H9 (cell line): ENCODE measurements around the gene FAM200B. TPM values are rescaled to one million over a fixed set of nuclear protein-coding genes. Genes with fewer than 3 reads are reported as not detected.

Experiments
- DNase-seq: peaks from one replicate; pipeline ENCODE4 v3.0.0-alpha.2; 2017
- H2AFZ ChIP-seq: one replicate; pipeline ENCODE4 v1.6.1; 2013; ENCODE audit warnings: mild to moderate bottlenecking, low read length, control low read depth, moderate library complexity
- H2AK5ac ChIP-seq: 2 replicates; pipeline ENCODE4 v1.6.1; 2013; ENCODE audit warnings: low read length, control low read depth, mixed read lengths; ENCODE audit not compliant: insufficient read length
- H2BK120ac ChIP-seq: one replicate; pipeline ENCODE4 v1.6.1; 2013; ENCODE audit warnings: low read depth, mild to moderate bottlenecking, low read length, control low read depth, inconsistent platforms; ENCODE audit not compliant: poor library complexity, severe bottlenecking
- H2BK12ac ChIP-seq: 2 replicates; pipeline ENCODE4 v1.6.1; 2013; ENCODE audit warnings: low read length, control low read depth, mixed read lengths, low read depth; ENCODE audit not compliant: insufficient read length
- H2BK15ac ChIP-seq: 2 replicates; pipeline ENCODE4 v1.6.1; 2013; ENCODE audit warnings: low read depth, low read length, control low read depth
- H2BK20ac ChIP-seq: one replicate; pipeline ENCODE4 v1.6.1; 2013; ENCODE audit warnings: low read depth, mild to moderate bottlenecking, low read length, control low read depth, inconsistent platforms; ENCODE audit not compliant: poor library complexity, severe bottlenecking
- H2BK5ac ChIP-seq: 2 replicates; pipeline ENCODE4 v1.6.1; 2013; ENCODE audit warnings: low read length, control low read depth, mixed read lengths; ENCODE audit not compliant: insufficient read length
- H3K14ac ChIP-seq: 2 replicates; pipeline ENCODE4 v1.6.1; 2013; ENCODE audit warnings: low read length, control low read depth; ENCODE audit not compliant: insufficient read depth
- H3K18ac ChIP-seq: 2 replicates; pipeline ENCODE4 v1.6.1; 2013; ENCODE audit warnings: low read depth, mild to moderate bottlenecking, mixed read lengths, low read length, control low read depth; ENCODE audit not compliant: insufficient read length
- H3K23ac ChIP-seq: 2 replicates; pipeline ENCODE4 v1.6.1; 2013; ENCODE audit warnings: low read length, control low read depth, mixed read lengths, low read depth; ENCODE audit not compliant: insufficient read length
- H3K23me2 ChIP-seq: 2 replicates; pipeline ENCODE4 v1.6.1; 2013; ENCODE audit warnings: low read depth, mild to moderate bottlenecking, mixed read lengths, low read length, control low read depth; ENCODE audit not compliant: insufficient read length, poor library complexity, severe bottlenecking
- H3K27ac ChIP-seq: 2 replicates; pipeline ENCODE4 v1.5.1; 2013; ENCODE audit warnings: low read length, control low read depth, mixed read lengths, low read depth; ENCODE audit not compliant: insufficient read length
- H3K27me3 ChIP-seq: 2 replicates; pipeline ENCODE4 v1.6.1; 2013; ENCODE audit warnings: low read length, control low read depth, inconsistent platforms; ENCODE audit not compliant: insufficient read depth
- H3K4ac ChIP-seq: 2 replicates; pipeline ENCODE4 v1.6.1; 2013; ENCODE audit warnings: low read depth, mild to moderate bottlenecking, control low read depth, inconsistent platforms, low read length, moderate library complexity
- H3K4me1 ChIP-seq: 2 replicates; pipeline ENCODE4 v1.6.1; 2013; ENCODE audit warnings: low read length, control low read depth, inconsistent platforms; ENCODE audit not compliant: insufficient read depth
- H3K4me2 ChIP-seq: 2 replicates; pipeline ENCODE4 v1.6.1; 2013; ENCODE audit warnings: low read length, control low read depth, mixed read lengths; ENCODE audit not compliant: insufficient read length, insufficient read depth
- H3K56ac ChIP-seq: 2 replicates; pipeline ENCODE4 v1.6.1; 2013; ENCODE audit warnings: low read depth, mild to moderate bottlenecking, mixed read lengths, low read length, control low read depth; ENCODE audit not compliant: insufficient read length
- H3K79me1 ChIP-seq: 2 replicates; pipeline ENCODE4 v1.6.1; 2013; ENCODE audit warnings: low read depth, mild to moderate bottlenecking, moderate library complexity, low read length, control low read depth, inconsistent platforms; ENCODE audit not compliant: insufficient read depth, poor library complexity, severe bottlenecking
- H3K79me2 ChIP-seq: 2 replicates; pipeline ENCODE4 v1.6.1; 2013; ENCODE audit warnings: low read length, control low read depth, inconsistent platforms; ENCODE audit not compliant: insufficient read depth
- H3K9ac ChIP-seq: 2 replicates; pipeline ENCODE4 v1.6.1; 2013; ENCODE audit warnings: low read length, control low read depth, mixed read lengths; ENCODE audit not compliant: insufficient read length; ENCODE audit errors: extremely low read depth
- H3K9me3 ChIP-seq: one replicate; pipeline ENCODE4 v1.6.1; 2013; ENCODE audit warnings: low read depth, low read length, inconsistent platforms; ENCODE audit not compliant: control insufficient read depth
- H3T11ph ChIP-seq: one replicate; pipeline ENCODE4 v1.6.1; 2013; ENCODE audit warnings: mild to moderate bottlenecking, low read length, control low read depth, inconsistent platforms
- H4K20me1 ChIP-seq: one replicate; pipeline ENCODE4 v1.6.1; 2013; ENCODE audit not compliant: control insufficient read depth, insufficient read length, insufficient read depth
- H4K5ac ChIP-seq: 2 replicates; pipeline ENCODE4 v1.6.1; 2013; ENCODE audit warnings: low read depth, mild to moderate bottlenecking, mixed read lengths, low read length, control low read depth; ENCODE audit not compliant: insufficient read length
- H4K8ac ChIP-seq: replicated peaks from 2 replicates; pipeline ENCODE4 v1.6.1; 2013; ENCODE audit warnings: low read length, control low read depth, mixed read lengths, low read depth; ENCODE audit not compliant: insufficient read length
- H4K91ac ChIP-seq: 2 replicates; pipeline ENCODE4 v1.6.1; 2013; ENCODE audit warnings: low read depth, mild to moderate bottlenecking, moderate library complexity, mixed read lengths, low read length, control low read depth; ENCODE audit not compliant: insufficient read length
- H3K27ac Mint-ChIP-seq, 3 experiments: 2 replicates in 2 of 3; 3 replicates in 1 of 3; pipeline ENCODE4 v1.8.0; 2020 to 2021; ENCODE audit warnings: mixed read lengths in 3 of 3, mild to moderate bottlenecking in 1 of 3, moderate library complexity in 1 of 3
- H3K27me3 Mint-ChIP-seq: 2 replicates; pipeline ENCODE4 v1.8.0; 2021; ENCODE audit warnings: low read depth, mild to moderate bottlenecking, moderate library complexity, mixed read lengths
- H3K36me3 Mint-ChIP-seq, 3 experiments: 2 replicates in 2 of 3; 3 replicates in 1 of 3; pipeline ENCODE4 v1.8.0; 2020 to 2021; ENCODE audit warnings: low read depth in 3 of 3, mixed read lengths in 3 of 3; ENCODE audit not compliant: insufficient read depth in 1 of 3
- H3K4me1 Mint-ChIP-seq, 2 experiments: 2 replicates each; pipeline ENCODE4 v1.8.0; 2020; ENCODE audit warnings: mixed read lengths in 2 of 2
- H3K4me3 Mint-ChIP-seq, 2 experiments: 2 replicates in 1 of 2; 3 replicates in 1 of 2; pipeline ENCODE4 v1.8.0; 2020 to 2021; ENCODE audit warnings: mild to moderate bottlenecking in 2 of 2, mixed read lengths in 2 of 2, moderate library complexity in 1 of 2
- H3K9me3 Mint-ChIP-seq, 2 experiments: 2 replicates in 1 of 2; 3 replicates in 1 of 2; pipeline ENCODE4 v1.8.0; 2020; ENCODE audit warnings: mild to moderate bottlenecking in 2 of 2, mixed read lengths in 2 of 2, moderate library complexity in 1 of 2
- WGBS: extraction: QIAGEN DNeasy Blood & Tissue Kit; methylation state at CpG from one replicate; pipeline ENCODE4 v1.1.7; 2013; ENCODE audit warnings: missing lambda C conversion rate, low lambda C conversion rate, mixed read lengths; ENCODE audit not compliant: insufficient read length; ENCODE audit errors: extremely low coverage; 5-methylcytosine and 5-hydroxymethylcytosine counted together
- total RNA-seq: library from RNA; stranded (reverse); gene quantifications from 2 replicates; pipeline ENCODE4 v1.2.1, GENCODE V29; 2021
- TF ChIP-seq, protein P1 (sequence below): fragments of 200-600 bp; sonication (generic); conservative IDR thresholded peaks from 3 replicates; pipeline ENCODE4 v1.8.0; 2021; ENCODE audit warnings: antibody characterized with exemption, mild to moderate bottlenecking

The FAM200B gene
- total RNA-seq, 1 experiment from 2014 or later = 19.6 TPM

DNA sequence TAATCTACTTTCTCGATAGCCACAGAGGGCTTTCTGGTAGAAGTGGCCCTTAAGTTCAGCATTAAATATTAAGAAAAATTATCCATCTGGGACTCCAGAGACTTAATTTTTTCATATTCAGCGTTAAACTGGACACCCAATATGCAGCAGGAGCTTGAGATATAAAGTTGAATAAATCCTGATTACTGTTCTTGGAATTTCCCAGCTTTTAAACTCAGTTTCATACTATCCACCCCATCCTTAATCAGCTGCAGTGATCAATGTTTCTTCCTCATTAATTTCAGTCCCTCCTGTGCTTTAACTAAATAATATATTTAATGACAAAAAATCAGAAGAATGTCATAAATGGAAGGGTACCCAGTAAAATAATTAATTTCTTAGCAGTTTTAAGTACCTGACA is 22.8 kb upstream of the FAM200B start:
- peaks cover 10% of the 10 kb centered on the region for H3K23me2 ChIP-seq
- no peak overlapping the region for H4K91ac ChIP-seq
- no peak overlapping the region for H3K23ac ChIP-seq
- no peak overlapping the region for H2AK5ac ChIP-seq
- no peaks in the 10 kb centered on the region for H3K4me1 ChIP-seq
- Mint-ChIP-seq H3K4me3 (no peak overlapping the region), H3K9me3 (no peaks in the 10 kb centered on the region), H3K36me3 (peaks cover 0 to 4% (median 3%) of the 10 kb centered on the region in 3 experiments; a peak in 4 of 7 replicates), H3K27ac (no peak overlapping the region), H3K27me3 (no peaks in the 10 kb centered on the region; the same call in 1 of the 2 replicates), H3K4me1 (peaks cover 11 to 17% of the 10 kb centered on the region in 2 experiments)
- WGBS = no CpG with 5 or more reads among the region's 2 CpGs
- no peaks in the 10 kb centered on the region for H3K9me3 ChIP-seq
- no peak overlapping the region for H4K8ac ChIP-seq
- no peak overlapping the region for H2BK15ac ChIP-seq
- no peak overlapping the region for H3K4me2 ChIP-seq
- no peak for DNase-seq
- H3K56ac ChIP-seq = no peak overlapping the region
- H4K20me1 ChIP-seq = no peaks in the 10 kb centered on the region
- H3T11ph ChIP-seq = no peak overlapping the region
- no peak overlapping the region for H3K27ac ChIP-seq
- TF ChIP-seq, protein P1, sequence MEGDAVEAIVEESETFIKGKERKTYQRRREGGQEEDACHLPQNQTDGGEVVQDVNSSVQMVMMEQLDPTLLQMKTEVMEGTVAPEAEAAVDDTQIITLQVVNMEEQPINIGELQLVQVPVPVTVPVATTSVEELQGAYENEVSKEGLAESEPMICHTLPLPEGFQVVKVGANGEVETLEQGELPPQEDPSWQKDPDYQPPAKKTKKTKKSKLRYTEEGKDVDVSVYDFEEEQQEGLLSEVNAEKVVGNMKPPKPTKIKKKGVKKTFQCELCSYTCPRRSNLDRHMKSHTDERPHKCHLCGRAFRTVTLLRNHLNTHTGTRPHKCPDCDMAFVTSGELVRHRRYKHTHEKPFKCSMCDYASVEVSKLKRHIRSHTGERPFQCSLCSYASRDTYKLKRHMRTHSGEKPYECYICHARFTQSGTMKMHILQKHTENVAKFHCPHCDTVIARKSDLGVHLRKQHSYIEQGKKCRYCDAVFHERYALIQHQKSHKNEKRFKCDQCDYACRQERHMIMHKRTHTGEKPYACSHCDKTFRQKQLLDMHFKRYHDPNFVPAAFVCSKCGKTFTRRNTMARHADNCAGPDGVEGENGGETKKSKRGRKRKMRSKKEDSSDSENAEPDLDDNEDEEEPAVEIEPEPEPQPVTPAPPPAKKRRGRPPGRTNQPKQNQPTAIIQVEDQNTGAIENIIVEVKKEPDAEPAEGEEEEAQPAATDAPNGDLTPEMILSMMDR = no peak
- H3K79me1 ChIP-seq = no peaks in the 10 kb centered on the region
- no peak overlapping the region for H3K9ac ChIP-seq
- no peak overlapping the region for H3K18ac ChIP-seq
- H3K79me2 ChIP-seq = no peaks in the 10 kb centered on the region
- no peak overlapping the region for H2BK120ac ChIP-seq
- H2AFZ ChIP-seq = no peak overlapping the region
- no peak overlapping the region for H2BK12ac ChIP-seq
- no peak overlapping the region for H4K5ac ChIP-seq
- no peak overlapping the region for H3K4ac ChIP-seq
- H3K14ac ChIP-seq = no peak overlapping the region
- no peak overlapping the region for H2BK5ac ChIP-seq
- H2BK20ac ChIP-seq = no peak overlapping the region
- H3K27me3 ChIP-seq = no peaks in the 10 kb centered on the region
